Measurements from ENCODE around the gene PSMB11.
A peak's percentile ranks its signal among the peaks of the same experiment; 100 is the strongest.

GRCh38 chr14:23071244-23071920, 29.4 kb downstream of the PSMB11 start:
- TF ChIP-seq CTCF (IDR thresholded peaks at IDR 0.05) (peak in 1 of 3 experiments; percentile 28), POLR2AphosphoS5 (IDR thresholded peaks at IDR 0.05; ENCODE audit: insufficient read depth in 1 of 2, low read depth in 1 of 2) (peak; percentile 64 to 86), POLR2A (IDR thresholded peaks at IDR 0.05) (no peak)
